C4-2B (cell line): Measurements from ENCODE around the gene SZT2.

Source experiments
- ZFX ChIP-seq: fragments of 450-650 bp; IDR thresholded peaks from 2 replicates; pipeline ENCODE4 v1.6.1; 2017
- TF ChIP-seq, protein P1 (sequence below): fragments of 450-650 bp; conservative IDR thresholded peaks from 2 replicates; pipeline ENCODE4 v1.5.1; 2017; ENCODE audit warnings: mild to moderate bottlenecking

DNA sequence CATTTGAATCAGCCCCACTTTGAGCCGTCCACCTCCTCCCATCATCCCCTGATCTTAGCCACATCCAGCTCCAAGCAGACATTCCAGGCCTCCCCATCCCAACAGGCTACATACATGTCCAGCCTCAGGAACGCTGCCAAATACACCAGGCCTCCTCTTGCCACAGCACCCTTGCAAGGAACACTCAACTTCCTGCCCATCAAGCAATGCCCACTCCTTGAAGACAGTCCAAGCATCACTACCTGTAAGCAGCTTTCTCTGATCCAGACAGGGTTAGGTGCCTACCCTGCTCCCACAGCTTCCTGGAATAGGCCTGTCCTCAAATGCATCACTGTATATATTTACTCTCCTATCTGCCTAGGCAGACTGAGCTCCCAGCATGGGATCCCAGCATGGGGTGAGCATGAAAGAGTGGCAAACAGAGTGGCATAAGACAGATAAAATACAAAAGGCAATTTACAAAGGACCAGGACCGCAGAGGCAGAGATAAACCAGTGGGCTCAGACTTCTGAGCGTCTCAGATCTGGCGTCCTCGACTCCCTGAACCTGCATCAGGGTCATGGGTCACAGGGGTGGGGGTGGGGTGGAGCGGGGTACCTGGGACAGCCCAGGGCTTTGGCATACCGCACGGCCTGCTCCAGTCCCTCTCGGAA lies 63.2 kb downstream of the SZT2 start:
- TF ChIP-seq, protein P1, sequence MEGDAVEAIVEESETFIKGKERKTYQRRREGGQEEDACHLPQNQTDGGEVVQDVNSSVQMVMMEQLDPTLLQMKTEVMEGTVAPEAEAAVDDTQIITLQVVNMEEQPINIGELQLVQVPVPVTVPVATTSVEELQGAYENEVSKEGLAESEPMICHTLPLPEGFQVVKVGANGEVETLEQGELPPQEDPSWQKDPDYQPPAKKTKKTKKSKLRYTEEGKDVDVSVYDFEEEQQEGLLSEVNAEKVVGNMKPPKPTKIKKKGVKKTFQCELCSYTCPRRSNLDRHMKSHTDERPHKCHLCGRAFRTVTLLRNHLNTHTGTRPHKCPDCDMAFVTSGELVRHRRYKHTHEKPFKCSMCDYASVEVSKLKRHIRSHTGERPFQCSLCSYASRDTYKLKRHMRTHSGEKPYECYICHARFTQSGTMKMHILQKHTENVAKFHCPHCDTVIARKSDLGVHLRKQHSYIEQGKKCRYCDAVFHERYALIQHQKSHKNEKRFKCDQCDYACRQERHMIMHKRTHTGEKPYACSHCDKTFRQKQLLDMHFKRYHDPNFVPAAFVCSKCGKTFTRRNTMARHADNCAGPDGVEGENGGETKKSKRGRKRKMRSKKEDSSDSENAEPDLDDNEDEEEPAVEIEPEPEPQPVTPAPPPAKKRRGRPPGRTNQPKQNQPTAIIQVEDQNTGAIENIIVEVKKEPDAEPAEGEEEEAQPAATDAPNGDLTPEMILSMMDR: no peak
- TF ChIP-seq ZFX: no peak
